ENCODE measurements around the gene SHE.

- no peak for TF ChIP-seq CTCF (IDR thresholded peaks at IDR 0.05)
- TF ChIP-seq POLR2A (IDR thresholded peaks at IDR 0.05) = no peak
These were observed 11.9 kb upstream of the SHE start for GRCh38 chr1:154514066-154514553.
